ENCODE results near the gene ZACN.

ZACN gene

DNA sequence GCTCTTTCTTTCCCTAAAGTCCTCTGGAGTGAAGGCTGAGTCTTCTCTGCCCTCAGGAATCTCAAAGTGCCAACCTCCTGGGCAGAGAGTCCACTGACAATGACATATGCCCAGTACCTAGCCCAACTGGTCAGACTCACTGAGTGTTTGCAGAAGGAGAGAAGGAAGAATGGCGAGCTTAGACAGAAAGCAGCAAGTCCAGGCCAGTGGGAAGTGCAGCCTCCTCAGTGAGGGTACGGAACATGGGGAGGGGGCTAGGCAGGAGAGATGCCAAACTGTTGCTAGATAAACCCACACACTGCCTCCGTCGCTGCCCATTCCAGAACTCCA lies 23.9 kb downstream of the ZACN start:
- Histone ChIP-seq H3K4me3 (ENCODE audit: low read length) (peak overlapping the region; percentile 80), H3K27ac (ENCODE audit: low read length) (no peak overlapping the region), H3K27me3 (replicated peaks; ENCODE audit: insufficient read depth, low read length) (no peaks in the 10 kb centered on the region), H3K9ac (ENCODE audit: low read length) (peak overlapping the region; percentile 73), H3F3A (ENCODE audit: insufficient read depth, low read length) (no peaks in the 10 kb centered on the region), H3K36me3 (replicated peaks; ENCODE audit: insufficient read depth, low read length) (no peaks in the 10 kb centered on the region), H3K4me2 (ENCODE audit: low read depth, low read length) (peak overlapping the region; percentile 97), H3K79me2 (ENCODE audit: low read length) (peaks cover 17% of the 10 kb centered on the region), H3K4me1 (ENCODE audit: low read length) (peaks cover 5% of the 10 kb centered on the region; the same call in 1 of the 2 replicates), H4K20me1 (ENCODE audit: insufficient read depth, low read length) (no peaks in the 10 kb centered on the region), H3K9me3 (replicated peaks; ENCODE audit: insufficient read depth, low read length) (no peaks in the 10 kb centered on the region), H2AFZ (ENCODE audit: low read length) (peak overlapping the region; percentile 94), H3K9me2 (replicated peaks; ENCODE audit: insufficient read depth, low read length) (no peaks in the 10 kb centered on the region)
- TF ChIP-seq CTCF (IDR thresholded peaks at IDR 0.05; ENCODE audit: low read length) = no peak
- no peak for TF ChIP-seq EZH2 (optimal IDR thresholded peaks at IDR 0.05; ENCODE audit: low read depth, low read length)
- TF ChIP-seq EZH2phosphoT487 (IDR thresholded peaks at IDR 0.05; ENCODE audit: low read length) = no peak
- no peak for DNase-seq

- H3K27ac ChIP-seq (ENCODE audit: low read length) = no peak within 1 kb of the TSS
- no peaks in the 10 kb centered on the region for H4K20me1 ChIP-seq (ENCODE audit: insufficient read depth, low read length)
- no peaks in the 10 kb centered on the region for H3K9me2 ChIP-seq (replicated peaks; ENCODE audit: insufficient read depth, low read length)
- peak within 1 kb of the TSS; percentile 73 for H3K9ac ChIP-seq (ENCODE audit: low read length)
- peaks cover 17% of the 10 kb centered on the region for H3K79me2 ChIP-seq (ENCODE audit: low read length)
- H3F3A ChIP-seq (ENCODE audit: insufficient read depth, low read length) = no peaks in the 10 kb centered on the region
- H3K9me3 ChIP-seq (replicated peaks; ENCODE audit: insufficient read depth, low read length) = no peaks in the 10 kb centered on the region
- TF ChIP-seq EZH2 (optimal IDR thresholded peaks at IDR 0.05; ENCODE audit: low read depth, low read length) = no peak
- peak; percentile 5; the same call in 1 of the 2 replicates for TF ChIP-seq CTCF (IDR thresholded peaks at IDR 0.05; ENCODE audit: low read length)
- TF ChIP-seq EZH2phosphoT487 (IDR thresholded peaks at IDR 0.05; ENCODE audit: low read length) = no peak
- H3K27me3 ChIP-seq (replicated peaks; ENCODE audit: insufficient read depth, low read length) = no peaks in the 10 kb centered on the region
- peak within 1 kb of the TSS; percentile 80 for H3K4me3 ChIP-seq (ENCODE audit: low read length)
- H3K36me3 ChIP-seq (replicated peaks; ENCODE audit: insufficient read depth, low read length) = no peaks in the 10 kb centered on the region
- H2AFZ ChIP-seq (ENCODE audit: low read length) = peak within 1 kb of the TSS; percentile 94
- H3K4me1 ChIP-seq (ENCODE audit: low read length) = peaks cover 5% of the 10 kb centered on the region; the same call in 1 of the 2 replicates
- peak; percentile 94 for DNase-seq
- H3K4me2 ChIP-seq (ENCODE audit: low read depth, low read length) = peak within 1 kb of the TSS; percentile 97
Measured at GRCh38 chr17:76103274-76104139, 24.5 kb downstream of the ZACN start, which contains the start of gene EXOC7. Gene EXOC7, minus strand, starts transcription at chr17:76103787. Its CDS starts 95 bp downstream, at chr17:76103692.

DNA sequence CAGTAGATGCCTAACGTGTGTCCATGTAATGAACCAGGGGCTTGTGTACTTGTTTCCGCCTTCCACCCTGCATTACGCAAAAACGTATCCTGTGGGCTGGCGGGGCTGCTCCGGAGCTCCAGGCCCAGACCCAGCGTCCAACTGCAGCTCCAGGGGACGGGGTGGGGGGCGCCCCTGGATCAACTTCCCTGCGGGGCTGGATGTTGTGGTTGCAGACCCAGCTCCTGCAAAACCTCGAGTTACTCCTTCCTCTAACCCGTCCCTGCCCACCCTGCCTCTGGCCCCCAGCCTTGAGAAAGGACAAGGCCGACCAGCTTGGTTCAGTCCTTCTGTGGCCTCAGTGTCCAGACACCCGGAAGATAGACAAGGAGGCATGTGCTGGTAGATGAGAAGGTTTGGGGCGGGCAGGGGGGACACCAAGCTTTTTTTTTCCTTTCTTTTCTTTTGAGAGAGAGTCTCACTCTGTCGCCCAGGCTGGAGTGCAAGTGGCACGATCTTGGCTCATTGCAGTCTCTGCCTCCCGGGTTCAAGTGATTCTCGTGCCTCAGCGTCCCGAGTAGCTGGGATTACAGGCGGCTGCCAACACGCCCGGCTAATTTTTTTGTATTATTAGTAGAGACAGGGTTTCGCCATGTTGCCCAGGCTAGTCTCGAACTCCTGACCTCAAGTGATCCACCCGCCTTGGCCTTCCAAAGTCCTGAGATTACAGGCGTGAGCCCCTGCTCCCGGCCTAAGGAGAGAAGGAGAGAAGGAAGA lies 25.3 kb downstream of the ZACN start:
- H3K4me2 ChIP-seq (ENCODE audit: low read depth, low read length) = peak overlapping the region; percentile 97
- no peaks in the 10 kb centered on the region for H3K9me2 ChIP-seq (replicated peaks; ENCODE audit: insufficient read depth, low read length)
- no peaks in the 10 kb centered on the region for H4K20me1 ChIP-seq (ENCODE audit: insufficient read depth, low read length)
- H3K9ac ChIP-seq (ENCODE audit: low read length) = peak overlapping the region; percentile 73; the same call in 1 of the 2 replicates
- peaks cover 5% of the 10 kb centered on the region; the same call in 1 of the 2 replicates for H3K4me1 ChIP-seq (ENCODE audit: low read length)
- no peaks in the 10 kb centered on the region for H3K27me3 ChIP-seq (replicated peaks; ENCODE audit: insufficient read depth, low read length)
- no peak for TF ChIP-seq CTCF (IDR thresholded peaks at IDR 0.05; ENCODE audit: low read length)
- TF ChIP-seq EZH2 (optimal IDR thresholded peaks at IDR 0.05; ENCODE audit: low read depth, low read length) = no peak
- no peak for TF ChIP-seq EZH2phosphoT487 (IDR thresholded peaks at IDR 0.05; ENCODE audit: low read length)
- H3K4me3 ChIP-seq (ENCODE audit: low read length) = peak overlapping the region; percentile 80
- H3K9me3 ChIP-seq (replicated peaks; ENCODE audit: insufficient read depth, low read length) = no peaks in the 10 kb centered on the region
- peak overlapping the region; percentile 94 for H2AFZ ChIP-seq (ENCODE audit: low read length)
- no peaks in the 10 kb centered on the region for H3F3A ChIP-seq (ENCODE audit: insufficient read depth, low read length)
- no peaks in the 10 kb centered on the region for H3K36me3 ChIP-seq (replicated peaks; ENCODE audit: insufficient read depth, low read length)
- peaks cover 17% of the 10 kb centered on the region for H3K79me2 ChIP-seq (ENCODE audit: low read length)
- H3K27ac ChIP-seq (ENCODE audit: low read length) = no peak overlapping the region
- DNase-seq = no peak

All from MM.1S (cell line).